T-helper 1 cell treated with Interleukin-12 subunit alpha and Interleukin-12 subunit beta and Interleukin-4 antibody, amounts not matched to agents 30 ng/mL and 1 ng/mL, for 36 hours (primary cell): Measurements from ENCODE around the gene FYN. TPM values are rescaled to one million over a fixed set of nuclear protein-coding genes. Genes with fewer than 3 reads are reported as not detected.

Experiments used
- intact Hi-C: fragments of 100-400 bp; cut with micrococcal nuclease; formaldehyde crosslinking; loops from one replicate; pipeline ENCODE4 v1.15.1; 2024
- total RNA-seq: library from RNA; stranded (reverse); gene quantifications from 2 replicates; pipeline ENCODE4 v1.2.3, GENCODE V29; 2022

Gene FYN
- total RNA-seq, 1 donor from 2014 or later: 157 TPM

DNA sequence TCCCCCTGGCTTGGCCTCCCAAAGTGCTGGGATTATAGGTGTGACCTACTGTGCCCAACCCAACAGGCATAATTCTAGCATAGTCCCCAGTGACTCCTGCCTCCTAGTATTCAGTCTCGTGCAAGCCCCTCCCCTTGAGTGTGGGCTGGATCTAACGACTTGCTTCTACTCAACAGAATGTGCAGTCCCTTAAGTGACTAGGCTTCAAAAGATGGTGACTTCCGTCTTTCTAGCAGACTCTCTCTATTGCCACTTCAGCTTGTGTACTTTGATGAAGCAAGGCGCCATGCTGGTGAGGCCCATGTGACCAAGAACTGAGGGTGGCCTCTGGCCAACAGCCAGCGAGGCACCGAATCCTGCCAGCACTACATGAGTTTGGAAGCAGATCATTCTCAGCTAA is 157.9 kb downstream of the FYN start:
- intact Hi-C loops: loop anchor here (2.0 kb wide), 1 partner anchor 35 kb away; no protein-coding TSS in a partner anchor

DNA sequence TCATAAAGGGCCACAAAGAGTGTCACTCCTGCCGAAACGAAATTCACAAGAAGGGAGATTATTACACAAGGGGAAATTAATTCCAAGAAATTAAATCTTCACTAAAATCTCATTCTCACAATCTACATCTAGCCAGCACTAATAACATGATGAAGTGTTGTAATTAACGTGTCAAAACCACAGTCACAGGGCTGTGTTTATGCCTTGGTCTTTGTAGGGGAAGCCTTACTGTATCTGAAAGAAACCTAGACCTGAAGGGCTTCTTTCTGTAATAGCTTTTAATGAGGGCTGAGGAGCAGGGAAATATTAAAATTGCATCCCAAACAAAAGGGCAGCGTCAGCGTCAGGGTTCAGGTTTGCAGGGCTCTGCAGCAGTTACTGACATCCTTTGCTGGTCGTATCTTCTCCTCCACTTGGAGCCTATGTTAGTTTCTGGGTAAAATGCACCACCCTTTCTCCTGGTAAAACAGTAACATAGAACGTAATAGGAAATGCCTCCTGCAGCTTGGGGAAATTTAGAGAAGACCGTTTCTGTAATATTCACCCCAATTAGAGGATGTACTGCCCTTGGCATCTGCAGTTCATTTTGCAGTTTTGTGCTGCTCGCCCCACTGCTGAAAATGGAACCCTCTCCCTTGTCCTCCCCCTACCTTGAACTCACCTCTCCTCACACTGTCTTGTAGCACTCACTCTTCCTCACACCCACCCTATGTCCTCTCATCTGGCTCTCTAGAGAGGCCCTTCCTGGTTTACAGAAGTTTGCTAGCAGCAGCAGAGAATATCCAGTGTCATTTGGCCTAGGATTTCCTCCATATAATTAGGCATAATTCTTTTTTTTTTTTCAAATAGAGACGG is 158.6 kb downstream of the FYN start:
- intact Hi-C loops: loop anchor here (2.0 kb wide), 1 partner anchor 36 kb away; no protein-coding TSS in a partner anchor

DNA sequence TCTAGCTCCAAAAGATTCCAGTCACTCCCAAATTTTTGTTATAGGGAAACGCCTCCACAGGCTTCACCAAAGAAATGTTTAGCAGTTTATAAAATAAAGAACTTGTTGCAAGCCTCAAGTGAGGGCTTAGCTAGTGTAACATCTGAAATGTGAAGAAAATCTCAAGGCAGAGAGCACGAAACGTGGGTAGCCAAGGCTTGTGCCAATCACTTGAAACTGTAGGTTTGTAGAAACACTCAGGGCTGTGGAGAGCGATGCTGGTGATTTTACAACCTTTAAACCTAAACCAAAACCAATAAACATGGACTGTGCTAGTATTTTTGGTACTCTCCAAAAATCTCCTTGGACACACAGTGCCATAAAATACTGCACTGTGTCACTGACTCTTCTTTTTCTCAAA is 159.4 kb downstream of the FYN start:
- intact Hi-C loops: loop anchor here (2.0 kb wide), 1 partner anchor 37 kb away; no protein-coding TSS in a partner anchor

DNA sequence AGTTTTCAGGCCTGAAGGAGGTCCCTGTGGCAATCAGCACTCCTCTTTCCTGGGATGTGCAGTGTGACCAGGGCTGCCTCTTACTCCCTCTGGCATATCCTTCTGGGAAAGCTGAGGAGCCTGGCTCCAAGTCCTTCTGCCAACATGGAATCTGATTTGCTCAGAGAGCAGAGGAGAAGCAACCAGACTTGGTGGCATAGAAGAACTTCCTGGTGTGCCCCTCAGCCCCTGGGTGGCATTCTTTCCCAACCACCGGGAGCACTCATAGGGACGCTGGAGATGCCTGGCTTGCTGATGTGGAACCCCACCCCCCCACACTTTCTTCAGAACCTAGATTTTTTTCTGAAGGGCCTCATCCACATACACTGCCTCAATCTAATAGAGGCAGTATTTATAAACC is 160.0 kb downstream of the FYN start:
- intact Hi-C loops: no loop called here

DNA sequence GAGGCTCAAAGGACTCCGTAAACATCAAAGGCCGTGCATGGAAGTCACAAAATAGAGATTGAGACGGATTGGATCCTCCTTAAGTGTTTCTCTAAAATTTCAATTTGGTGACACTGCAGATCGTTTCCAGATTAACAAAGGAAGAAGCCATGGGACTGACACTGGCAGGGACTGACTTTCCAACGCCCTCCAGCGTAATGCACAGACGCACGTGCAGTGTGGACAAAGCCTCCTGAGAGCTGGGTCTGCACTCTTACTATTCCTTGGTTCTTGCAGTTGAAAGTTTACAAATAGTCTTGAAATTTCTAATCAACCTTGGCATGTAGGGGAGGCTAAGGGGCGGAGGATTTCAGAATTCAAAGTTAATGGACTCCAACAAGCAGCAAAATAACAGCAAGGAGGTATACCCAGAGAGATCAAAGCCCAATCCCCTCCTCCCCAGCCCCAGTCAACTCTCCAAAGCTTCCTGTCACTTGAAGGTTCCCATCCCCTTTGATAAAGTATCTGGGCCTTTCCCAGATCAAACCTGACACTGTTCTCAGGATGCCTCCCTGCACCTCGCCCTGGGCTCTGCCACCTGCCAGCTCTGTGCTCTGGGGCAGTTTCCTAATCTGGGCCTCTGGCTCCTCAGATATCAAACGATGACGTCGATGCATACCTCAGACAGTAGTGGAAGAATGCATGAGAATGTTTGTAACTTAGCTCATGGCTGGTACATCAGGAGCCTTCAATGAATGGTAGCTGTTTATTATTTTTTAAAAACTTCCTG is 161.1 kb downstream of the FYN start:
- intact Hi-C loops: loop anchor here (2.0 kb wide), 2 partner anchors 83 to 229 kb away; partner anchors contain the start of gene REV3L

DNA sequence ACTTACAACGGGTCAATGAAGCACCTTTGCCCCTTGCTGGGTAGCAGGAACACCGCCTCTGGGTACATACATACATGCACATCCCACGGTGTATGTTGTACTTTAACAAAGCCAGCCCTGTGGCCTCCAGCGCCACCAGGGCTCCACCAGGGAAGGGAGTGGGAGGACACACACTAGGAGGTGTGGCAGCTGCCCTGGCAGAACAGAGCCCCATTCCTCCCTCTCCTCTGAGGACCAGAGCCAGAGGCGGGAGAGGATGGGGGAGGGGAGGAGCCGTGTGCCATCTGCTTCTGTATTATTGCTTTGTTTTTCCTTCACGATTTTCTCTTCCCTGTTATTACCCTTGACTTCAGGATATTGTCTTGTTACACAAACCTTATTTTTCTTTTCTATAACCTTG is 161.8 kb downstream of the FYN start:
- intact Hi-C loops: loop anchor here (2.0 kb wide), 2 partner anchors 83 to 229 kb away; partner anchors contain the start of gene REV3L

DNA sequence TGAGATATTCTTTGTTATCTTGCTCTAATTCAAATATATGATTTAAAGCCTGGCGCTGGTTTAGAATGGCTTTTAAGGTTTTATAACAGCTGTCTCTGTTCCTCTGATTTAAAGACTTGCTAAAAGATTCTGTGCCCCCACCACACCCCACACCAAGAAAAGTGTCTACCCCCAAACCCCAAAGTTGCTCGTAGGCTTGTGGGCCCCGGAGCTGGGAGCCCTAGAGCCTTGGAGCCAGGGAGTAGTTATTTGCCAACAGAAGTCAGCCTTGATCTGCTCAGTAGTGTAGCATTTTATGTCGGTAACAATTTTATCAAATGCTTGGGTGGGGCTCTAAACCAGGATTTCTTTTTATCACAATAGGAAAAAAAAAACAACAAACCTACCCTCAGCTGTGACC is 162.3 kb downstream of the FYN start:
- intact Hi-C loops: loop anchor here (1.0 to 2.0 kb wide), 13 partner anchors 48 to 452 kb away; partner anchors contain the start of genes FAM229B, FYN, REV3L and TUBE1

DNA sequence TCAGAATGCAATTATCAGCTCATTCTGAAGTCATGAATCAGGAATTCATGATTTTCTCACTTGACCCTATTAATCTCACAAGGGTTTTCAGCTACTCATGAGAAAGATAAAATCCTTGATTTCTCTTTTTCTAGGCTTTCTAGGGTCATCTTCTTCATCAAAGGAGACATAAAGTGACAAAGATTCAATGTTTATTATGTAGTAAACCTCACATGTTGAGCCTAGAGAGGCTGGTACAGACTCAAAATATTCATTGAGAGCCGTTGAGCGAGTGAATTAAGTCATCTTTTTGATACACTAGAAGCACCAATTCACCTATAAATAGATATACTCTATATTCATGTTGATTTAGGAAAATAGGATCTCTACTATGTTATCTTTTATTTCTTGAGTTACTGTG is 162.8 kb downstream of the FYN start:
- intact Hi-C loops: loop anchor here (1.0 to 2.0 kb wide), 13 partner anchors 49 to 453 kb away; partner anchors contain the start of genes FAM229B, FYN, REV3L and TUBE1

DNA sequence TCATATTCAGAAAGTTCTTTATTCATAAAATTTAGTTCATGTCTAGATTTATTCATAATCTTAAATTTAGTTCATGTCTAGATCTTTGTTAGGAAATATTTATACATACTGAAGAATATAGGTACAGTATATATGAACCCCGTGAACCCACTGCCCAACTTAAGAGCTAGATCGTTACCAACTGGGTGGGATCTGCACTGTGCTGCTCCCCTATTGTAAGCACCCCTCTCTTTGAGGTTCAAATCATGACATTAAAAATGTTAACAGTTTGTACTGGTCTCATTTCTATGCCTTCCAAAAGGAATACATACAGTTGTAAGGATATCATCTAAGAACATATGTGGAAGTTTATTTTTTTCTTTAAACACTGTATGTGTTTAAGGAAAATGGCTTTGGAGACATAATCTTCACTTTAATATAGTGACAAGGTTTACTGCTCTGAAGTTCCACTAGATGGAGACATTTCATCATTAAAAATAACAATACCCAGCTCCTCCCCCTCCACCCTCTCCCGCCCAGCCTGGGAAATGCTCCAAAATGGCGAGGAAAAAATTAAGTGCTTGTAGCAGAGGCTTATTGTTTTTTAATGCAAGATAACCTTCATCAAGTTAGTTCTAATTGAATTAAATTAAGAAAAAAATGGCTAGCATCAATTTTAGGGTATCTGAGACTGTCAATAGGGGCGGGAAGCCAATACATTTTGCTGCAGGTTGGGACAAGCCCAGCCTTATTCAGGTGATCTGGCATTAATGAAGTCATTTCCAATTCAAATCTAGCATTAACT is 163.4 kb downstream of the FYN start:
- intact Hi-C loops: loop anchor here (1.0 to 2.0 kb wide), 13 partner anchors 49 to 453 kb away; partner anchors contain the start of genes FAM229B, FYN, REV3L and TUBE1

DNA sequence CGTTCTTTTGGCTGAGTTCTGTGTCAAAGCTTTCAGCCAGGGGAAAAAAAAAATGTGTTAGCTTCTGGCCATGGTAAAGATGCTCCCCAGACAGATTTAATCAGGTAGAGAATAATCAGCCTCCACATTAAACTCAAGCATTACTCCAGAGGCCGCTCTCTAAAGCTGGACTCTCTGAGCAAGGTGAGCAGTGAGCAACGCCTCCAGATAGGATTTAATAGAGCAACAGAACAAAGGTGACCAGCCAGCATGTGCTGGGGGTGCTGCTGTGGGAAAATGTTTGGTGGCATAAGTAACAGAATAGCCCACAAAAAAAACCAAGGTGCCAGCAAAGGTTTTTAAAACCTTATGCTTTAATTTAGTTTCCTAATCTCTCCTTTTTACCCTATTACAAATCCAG is 164.1 kb downstream of the FYN start:
- intact Hi-C loops: no loop called here

DNA sequence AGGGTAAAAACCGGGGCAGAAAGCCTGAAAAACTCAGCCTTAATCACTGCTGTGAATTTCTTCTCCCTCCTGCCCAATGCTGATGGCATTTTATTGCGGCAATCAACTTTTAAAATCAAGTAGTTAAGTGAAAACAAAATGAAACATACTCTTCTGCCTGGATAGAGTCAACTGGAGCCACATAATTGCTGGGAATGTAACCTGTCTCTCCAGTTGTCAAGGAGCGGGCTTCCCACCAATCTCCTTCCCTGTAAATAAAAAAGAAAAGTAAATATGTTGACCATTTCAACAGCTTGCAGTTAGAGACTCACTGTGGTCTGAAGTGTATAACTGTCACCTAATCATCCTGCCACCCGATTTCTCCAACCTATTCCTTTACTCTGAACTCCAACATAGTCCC is 165.5 kb downstream of the FYN start:
- intact Hi-C loops: no loop called here

DNA sequence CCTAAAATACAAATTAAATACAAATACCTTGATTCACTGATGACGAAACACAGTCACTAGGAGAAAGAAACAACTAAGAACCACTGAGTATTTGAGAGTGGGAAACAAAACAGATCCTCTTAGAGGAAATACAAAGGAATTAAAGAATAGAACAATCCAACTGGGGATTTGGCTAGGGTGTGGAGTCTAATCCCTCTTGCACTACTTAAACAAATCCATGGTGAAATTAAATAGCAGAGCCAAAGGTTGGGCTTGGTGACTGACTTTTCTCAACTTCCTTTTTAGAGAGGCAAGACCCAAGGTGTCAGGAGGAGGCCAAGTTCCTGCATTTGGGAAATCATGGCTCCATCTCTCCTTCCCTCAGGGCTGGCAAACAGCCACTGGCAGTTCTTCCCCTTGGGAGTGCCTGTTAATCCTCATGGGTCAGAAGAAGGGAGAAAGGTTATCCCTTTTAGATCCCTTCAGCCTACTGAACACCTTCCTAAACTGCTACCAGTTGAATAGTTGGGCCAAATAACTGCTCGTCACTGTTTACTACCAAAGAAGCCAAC is 166.3 kb downstream of the FYN start:
- intact Hi-C loops: no loop called here

DNA sequence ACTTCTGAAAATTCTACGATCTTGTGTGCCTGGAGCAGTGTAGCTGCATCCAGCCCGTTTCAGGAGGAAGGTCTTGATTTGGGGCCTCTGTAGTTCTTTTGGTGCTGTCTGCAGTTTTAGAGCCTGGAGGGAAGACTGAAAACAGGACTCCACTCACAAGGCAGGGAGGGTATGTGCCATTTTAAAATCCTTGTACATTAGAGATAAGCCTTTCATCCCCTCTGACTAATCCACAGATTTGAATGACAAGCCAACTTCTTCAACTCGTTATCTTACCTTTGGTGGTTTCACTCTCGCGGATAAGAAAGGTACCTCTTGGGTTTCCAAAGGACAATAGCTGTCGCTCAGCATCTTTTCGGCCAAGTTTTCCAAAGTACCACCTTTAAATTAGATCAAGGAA is 169.5 kb downstream of the FYN start:
- intact Hi-C loops: no loop called here

DNA sequence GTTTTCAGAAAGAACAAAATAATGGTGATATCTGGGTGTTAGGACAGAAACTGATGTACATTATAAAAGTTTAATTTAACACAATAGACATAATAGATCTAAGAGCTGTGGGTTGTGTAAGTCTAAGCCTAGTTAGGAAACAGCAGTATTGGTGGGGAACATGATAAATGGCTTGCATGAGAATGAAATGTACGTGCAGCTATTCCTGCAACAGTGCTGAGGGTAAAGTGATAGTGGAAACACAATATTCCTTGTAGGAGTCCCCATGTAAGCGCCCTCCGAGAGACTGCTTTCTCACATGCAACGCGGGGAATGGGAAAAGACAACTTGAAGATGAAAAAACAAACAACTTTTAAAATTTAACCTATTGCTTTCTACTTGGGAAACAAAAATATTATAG is 171.0 kb downstream of the FYN start:
- intact Hi-C loops: no loop called here

DNA sequence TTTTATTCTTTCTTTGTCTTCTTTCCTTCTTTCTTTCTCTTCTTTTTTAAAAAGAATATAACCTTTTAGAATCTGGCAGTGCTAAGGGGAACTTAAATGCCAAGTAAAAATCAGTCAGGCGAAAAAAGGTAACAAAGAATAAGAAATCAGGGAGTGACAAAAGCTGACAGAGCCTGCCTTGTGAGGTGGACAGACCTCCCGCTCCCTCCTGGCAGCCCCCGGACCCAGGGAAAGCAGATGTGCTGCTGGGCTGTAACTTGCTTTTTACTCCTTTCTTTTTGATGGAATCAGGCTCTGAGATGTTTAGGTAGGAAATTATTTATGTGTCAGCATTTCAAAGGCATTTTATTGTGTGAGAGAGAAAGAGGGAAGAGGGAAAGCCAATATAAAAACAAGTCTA is 172.1 kb downstream of the FYN start:
- intact Hi-C loops: no loop called here

DNA sequence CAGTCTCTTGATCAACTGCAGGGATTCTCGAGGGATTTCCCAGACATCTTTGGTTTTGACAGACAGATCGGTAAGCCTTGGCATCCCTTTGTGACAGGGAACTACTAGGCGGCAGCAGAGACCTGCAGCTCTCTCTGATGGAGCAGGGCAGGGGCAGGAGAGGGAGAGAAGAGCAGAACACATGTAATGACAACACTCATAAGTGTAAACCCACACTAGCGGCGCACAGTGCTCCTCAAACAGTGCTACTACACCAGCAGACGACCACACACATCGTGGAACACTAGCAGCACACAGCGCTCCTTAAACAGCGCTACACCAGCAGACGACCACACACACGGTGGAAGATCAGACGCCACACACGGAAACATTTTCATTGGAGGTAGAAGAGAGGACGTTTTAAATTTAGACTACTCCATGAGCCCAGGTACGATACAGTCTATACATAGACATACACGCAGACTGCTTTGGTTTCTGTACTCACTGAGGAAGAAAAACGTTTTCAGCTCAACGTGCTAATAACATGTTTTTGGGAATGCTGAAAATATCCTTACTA is 173.0 kb downstream of the FYN start:
- intact Hi-C loops: no loop called here

DNA sequence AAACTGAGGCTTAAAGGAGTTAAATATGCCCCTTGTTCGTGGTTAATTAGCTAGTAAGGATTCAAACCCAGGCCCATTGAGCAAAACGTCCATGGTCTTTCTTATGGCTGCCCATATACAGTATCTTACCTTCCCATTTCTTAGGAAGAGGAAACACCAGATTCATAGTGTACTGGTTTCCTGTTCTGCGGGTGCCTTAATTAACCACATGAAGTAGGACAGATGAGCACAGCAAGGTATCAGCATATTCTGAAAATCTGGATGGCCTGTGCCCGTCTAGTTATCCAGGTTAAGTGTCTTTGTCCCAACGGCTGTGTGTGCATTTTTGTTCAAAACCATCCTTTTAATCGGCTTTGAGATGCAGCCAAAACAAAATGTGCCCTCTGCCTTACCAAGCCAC is 174.1 kb downstream of the FYN start:
- intact Hi-C loops: loop anchor here (5.0 kb wide), 1 partner anchor 442 kb away; a partner anchor contains a TSS

DNA sequence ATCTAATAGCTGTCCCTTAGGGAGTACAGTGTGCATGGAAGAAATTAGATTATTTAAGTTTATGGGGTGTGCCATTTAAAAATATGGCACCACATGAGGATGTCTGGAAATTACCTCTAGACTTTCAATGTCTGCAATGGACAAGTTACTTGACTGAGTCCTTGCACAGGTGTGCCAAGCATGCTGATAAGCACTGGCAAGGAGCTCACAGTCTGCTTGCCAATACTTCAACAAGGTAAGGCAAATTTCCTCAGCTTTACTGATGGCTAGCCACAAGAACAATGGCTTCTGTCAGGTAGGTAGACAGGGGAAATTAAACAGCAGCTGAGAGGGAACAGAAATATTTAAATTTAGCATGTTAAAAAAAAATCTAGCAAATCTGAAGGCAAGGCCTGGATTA is 176.4 kb downstream of the FYN start:
- intact Hi-C loops: loop anchor here (5.0 kb wide), 1 partner anchor 440 kb away; a partner anchor contains a TSS

DNA sequence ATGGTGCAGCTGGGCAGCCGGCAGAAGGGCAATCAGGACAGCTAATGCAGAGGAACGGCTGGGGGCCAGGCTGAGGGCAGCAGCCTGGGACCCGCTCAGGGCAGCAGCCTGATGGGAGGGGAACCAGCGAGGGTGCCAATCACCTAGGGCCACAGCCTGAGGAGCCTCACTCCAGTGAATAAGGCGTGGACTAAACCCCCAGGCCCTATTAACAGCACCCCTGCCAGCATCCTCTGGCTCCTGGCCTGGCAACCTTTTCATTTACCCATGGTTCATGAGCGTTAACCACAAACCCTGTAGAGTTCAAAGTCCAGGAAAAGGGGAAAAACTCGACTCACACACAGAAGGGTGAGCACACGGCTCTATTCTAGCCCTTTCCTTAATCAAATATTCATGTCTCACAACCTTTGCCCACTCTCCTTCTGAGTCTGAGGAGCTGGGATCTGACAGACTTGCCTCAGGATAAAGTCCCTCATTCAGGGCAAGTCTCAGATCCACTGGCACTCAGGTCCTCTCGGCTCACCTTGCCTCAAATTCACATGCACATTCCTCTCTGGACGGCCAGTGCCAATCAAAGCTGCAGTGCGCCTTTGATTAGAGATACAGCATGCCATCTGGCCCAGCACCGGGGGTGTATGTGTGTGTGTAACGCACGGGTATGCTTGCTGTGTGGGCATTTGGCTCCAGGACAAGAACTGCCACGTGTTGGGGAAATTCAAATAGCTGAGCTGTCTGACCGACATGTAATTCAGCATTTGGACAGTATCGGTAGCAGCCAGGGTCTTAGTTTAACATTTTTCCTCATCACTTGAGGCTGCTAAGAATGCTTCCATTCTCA is 180.7 kb downstream of the FYN start:
- intact Hi-C loops: no loop called here
